ENCODE data around the gene ACD. TPM values are rescaled to one million over a fixed set of nuclear protein-coding genes. Genes with fewer than 3 reads are reported as not detected.

ACD gene
- total RNA-seq, 1 experiment from 2014 or later: 44.0 TPM

DNA sequence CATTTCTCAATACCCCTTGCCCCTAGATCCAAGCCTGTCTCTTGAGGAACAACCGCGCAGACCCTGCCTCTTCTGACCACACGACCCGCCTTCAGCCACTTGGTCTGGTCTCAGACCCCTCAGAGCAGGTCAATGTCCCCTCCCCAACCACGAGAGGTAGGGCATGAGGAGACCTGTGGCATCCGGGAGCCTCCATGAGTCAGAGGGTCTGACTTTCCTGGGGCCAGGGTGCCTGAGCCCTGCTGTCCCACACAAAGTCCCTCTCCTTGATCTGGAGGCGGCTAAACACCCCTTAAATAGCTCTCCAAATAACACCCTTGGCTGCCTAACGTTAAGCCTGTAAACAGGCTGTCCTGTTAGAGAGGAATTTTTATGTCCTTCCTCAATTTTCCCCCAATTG, 10.0 kb downstream of the ACD start:
- H3K4me3 Mint-ChIP-seq (ENCODE audit: low read depth, unreplicated experiment): no peak overlapping the region
- intact Hi-C loops (cut with micrococcal nuclease; ENCODE audit: unreplicated experiment): no loop called here

DNA sequence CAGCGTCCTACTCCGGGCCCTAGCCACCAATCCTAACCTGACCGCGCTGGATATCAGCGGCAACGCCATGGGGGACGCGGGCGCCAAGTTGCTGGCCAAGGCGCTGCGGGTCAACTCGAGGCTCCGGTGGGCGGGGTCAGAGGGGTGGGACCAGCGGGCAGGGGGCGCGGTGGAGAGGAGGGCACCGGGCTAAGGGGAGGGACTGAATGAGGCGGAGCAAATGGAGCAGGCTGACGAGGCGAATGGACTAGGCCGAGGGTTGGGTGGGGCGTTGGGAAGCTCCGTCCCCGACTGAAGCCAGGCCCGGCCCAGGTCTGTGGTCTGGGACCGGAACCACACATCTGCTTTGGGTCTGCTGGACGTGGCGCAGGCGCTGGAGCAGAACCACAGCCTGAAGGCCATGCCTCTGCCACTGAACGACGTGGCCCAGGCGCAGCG, 10.5 kb downstream of the ACD start:
- CTCF ChIA-PET: no interaction called here
- intact Hi-C loops (cut with micrococcal nuclease; ENCODE audit: unreplicated experiment): no loop called here
- no peak overlapping the region for H3K4me3 Mint-ChIP-seq (ENCODE audit: low read depth, unreplicated experiment)
- BruUV-seq (replicated peaks): no TSS peak
- no peaks in the 10 kb centered on the region for H3K4me1 Mint-ChIP-seq (ENCODE audit: low read depth, unreplicated experiment)
- H3K36me3 Mint-ChIP-seq (ENCODE audit: insufficient read depth, unreplicated experiment): peaks cover 9% of the 10 kb centered on the region
- no peak for DNase-seq
- TF ChIP-seq, protein P1, sequence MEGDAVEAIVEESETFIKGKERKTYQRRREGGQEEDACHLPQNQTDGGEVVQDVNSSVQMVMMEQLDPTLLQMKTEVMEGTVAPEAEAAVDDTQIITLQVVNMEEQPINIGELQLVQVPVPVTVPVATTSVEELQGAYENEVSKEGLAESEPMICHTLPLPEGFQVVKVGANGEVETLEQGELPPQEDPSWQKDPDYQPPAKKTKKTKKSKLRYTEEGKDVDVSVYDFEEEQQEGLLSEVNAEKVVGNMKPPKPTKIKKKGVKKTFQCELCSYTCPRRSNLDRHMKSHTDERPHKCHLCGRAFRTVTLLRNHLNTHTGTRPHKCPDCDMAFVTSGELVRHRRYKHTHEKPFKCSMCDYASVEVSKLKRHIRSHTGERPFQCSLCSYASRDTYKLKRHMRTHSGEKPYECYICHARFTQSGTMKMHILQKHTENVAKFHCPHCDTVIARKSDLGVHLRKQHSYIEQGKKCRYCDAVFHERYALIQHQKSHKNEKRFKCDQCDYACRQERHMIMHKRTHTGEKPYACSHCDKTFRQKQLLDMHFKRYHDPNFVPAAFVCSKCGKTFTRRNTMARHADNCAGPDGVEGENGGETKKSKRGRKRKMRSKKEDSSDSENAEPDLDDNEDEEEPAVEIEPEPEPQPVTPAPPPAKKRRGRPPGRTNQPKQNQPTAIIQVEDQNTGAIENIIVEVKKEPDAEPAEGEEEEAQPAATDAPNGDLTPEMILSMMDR (IDR thresholded peaks at IDR 0.05; ENCODE audit: unreplicated experiment): no peak
- no peaks in the 10 kb centered on the region for H3K9me3 Mint-ChIP-seq (ENCODE audit: low read depth, unreplicated experiment)
- H3K27me3 Mint-ChIP-seq (ENCODE audit: unreplicated experiment): peaks cover 87% of the 10 kb centered on the region
- H3K27ac Mint-ChIP-seq (ENCODE audit: unreplicated experiment): no peak overlapping the region

More for the DNA sequence above, 10.0 kb downstream of the ACD start:
- Mint-ChIP-seq H3K36me3 (ENCODE audit: insufficient read depth, unreplicated experiment) (peaks cover 9% of the 10 kb centered on the region), H3K27ac (ENCODE audit: unreplicated experiment) (no peak overlapping the region), H3K4me1 (ENCODE audit: low read depth, unreplicated experiment) (no peaks in the 10 kb centered on the region), H3K27me3 (ENCODE audit: unreplicated experiment) (peaks cover 87% of the 10 kb centered on the region), H3K9me3 (ENCODE audit: low read depth, unreplicated experiment) (no peaks in the 10 kb centered on the region)
- no peak for DNase-seq
- BruUV-seq (replicated peaks): no TSS peak
- CTCF ChIA-PET: interaction anchor here (1.0 kb wide), 1 partner anchor 10 kb away, joined by 5 read pairs; the partner anchor contains the start of gene ACD
- TF ChIP-seq, protein P1 (IDR thresholded peaks at IDR 0.05; ENCODE audit: unreplicated experiment): no peak

DNA sequence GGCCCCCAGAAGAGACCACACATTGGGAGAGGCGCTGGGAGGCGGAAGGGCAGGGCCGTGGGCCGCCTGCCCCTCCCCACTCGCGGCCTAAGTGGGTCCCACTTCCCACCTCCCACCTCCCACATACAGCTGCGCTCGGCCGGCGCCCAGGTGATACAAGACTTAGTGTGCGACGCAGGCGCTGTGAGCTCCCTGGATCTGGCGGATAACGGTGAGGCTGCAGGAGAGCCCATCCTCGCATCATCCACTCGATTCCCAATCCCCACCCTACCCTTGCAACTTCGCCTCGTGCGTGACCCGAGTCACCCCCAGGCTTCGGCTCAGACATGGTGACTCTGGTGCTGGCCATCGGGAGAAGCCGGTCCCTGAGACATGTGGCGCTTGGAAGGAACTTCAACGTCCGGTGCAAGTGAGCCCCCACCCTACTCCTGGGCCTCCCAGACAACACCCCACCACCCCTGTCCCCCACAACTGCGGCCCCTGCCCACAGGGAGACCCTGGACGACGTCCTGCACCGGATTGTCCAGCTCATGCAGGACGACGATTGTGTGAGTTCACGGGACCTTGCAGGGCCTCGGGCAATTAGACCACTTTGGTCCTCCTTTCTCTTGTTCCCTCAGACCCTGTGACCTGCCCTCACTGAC, 11.2 kb downstream of the ACD start:
- no peak for DNase-seq
- H3K9me3 Mint-ChIP-seq (ENCODE audit: low read depth, unreplicated experiment): no peaks in the 10 kb centered on the region
- TF ChIP-seq, protein P1 (IDR thresholded peaks at IDR 0.05; ENCODE audit: unreplicated experiment): no peak
- intact Hi-C loops (cut with micrococcal nuclease; ENCODE audit: unreplicated experiment): no loop called here
- CTCF ChIA-PET: interaction anchor here (0.9 kb wide), 1 partner anchor 21 kb away, joined by 3 read pairs; no protein-coding TSS in a partner anchor
- no TSS peak for BruUV-seq (replicated peaks)
- H3K27ac Mint-ChIP-seq (ENCODE audit: unreplicated experiment): no peak overlapping the region
- H3K27me3 Mint-ChIP-seq (ENCODE audit: unreplicated experiment): peaks cover 87% of the 10 kb centered on the region
- no peak overlapping the region for H3K4me3 Mint-ChIP-seq (ENCODE audit: low read depth, unreplicated experiment)
- no peaks in the 10 kb centered on the region for H3K4me1 Mint-ChIP-seq (ENCODE audit: low read depth, unreplicated experiment)
- peaks cover 7% of the 10 kb centered on the region for H3K36me3 Mint-ChIP-seq (ENCODE audit: insufficient read depth, unreplicated experiment)

DNA sequence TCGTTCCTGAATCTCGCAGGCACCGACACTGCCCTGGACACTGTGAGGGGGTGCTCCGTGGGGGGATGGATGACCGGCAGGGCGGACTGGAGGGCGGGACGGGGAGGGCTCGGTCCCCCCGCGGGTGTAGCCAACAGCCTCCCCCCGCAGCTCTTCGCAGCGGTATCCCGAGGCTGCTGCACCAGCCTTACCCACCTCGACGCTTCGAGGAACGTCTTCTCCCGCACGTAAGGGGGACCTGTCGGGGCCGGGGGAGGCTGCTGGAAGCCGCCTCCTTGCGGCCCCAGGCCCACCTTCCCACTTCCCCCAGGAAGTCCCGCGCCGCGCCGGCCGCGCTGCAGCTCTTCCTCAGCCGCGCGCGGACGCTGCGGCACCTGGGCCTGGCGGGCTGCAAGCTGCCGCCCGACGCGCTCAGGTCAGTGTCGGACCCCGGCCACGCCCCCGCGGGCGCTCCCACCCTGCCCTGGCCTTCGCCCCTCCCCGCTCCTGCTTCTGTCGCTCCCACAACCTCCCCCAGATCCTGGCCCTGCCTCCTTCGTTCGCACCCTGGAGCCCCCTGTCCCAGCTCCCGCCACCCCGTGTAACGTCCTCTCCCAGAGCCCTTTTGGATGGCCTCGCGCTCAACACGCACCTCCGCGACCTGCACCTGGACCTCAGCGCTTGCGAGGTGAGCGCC, 11.8 kb downstream of the ACD start:
- H3K27me3 Mint-ChIP-seq (ENCODE audit: unreplicated experiment): peaks cover 81% of the 10 kb centered on the region
- H3K9me3 Mint-ChIP-seq (ENCODE audit: low read depth, unreplicated experiment): no peaks in the 10 kb centered on the region
- no peak overlapping the region for H3K4me3 Mint-ChIP-seq (ENCODE audit: low read depth, unreplicated experiment)
- peaks cover under 1% of the 10 kb centered on the region for H3K36me3 Mint-ChIP-seq (ENCODE audit: insufficient read depth, unreplicated experiment)
- TF ChIP-seq, protein P1 (IDR thresholded peaks at IDR 0.05; ENCODE audit: unreplicated experiment): no peak
- BruUV-seq (replicated peaks): no TSS peak
- H3K4me1 Mint-ChIP-seq (ENCODE audit: low read depth, unreplicated experiment): no peaks in the 10 kb centered on the region
- CTCF ChIA-PET: interaction anchor here (0.9 kb wide), 1 partner anchor 20 kb away, joined by 3 read pairs; no protein-coding TSS in a partner anchor
- intact Hi-C loops (cut with micrococcal nuclease; ENCODE audit: unreplicated experiment): no loop called here
- no peak overlapping the region for H3K27ac Mint-ChIP-seq (ENCODE audit: unreplicated experiment)
- DNase-seq: no peak

All from Calu3 (cell line).